ENCODE measurements around the gene PACS1. TPM values are rescaled to one million over a fixed set of nuclear protein-coding genes. Genes with fewer than 3 reads are reported as not detected.

PACS1 gene
- total RNA-seq, 6 experiments from 2014 or later, result 5.8 to 23.7 (median 12.5) TPM

- H3K27me3 ChIP-seq, result no peaks in the 10 kb centered on the region
- H3K36me3 ChIP-seq, result peaks cover 0 to 4% (median 0%) of the 10 kb centered on the region in 4 donors
- no peaks in the 10 kb centered on the region for H3K4me1 ChIP-seq
- WGBS (ENCODE audit: insufficient coverage, low coverage, low lambda C conversion rate, missing lambda C conversion rate), result no CpG with 5 or more reads among the region's 6 CpGs
- ATAC-seq, result no peak
- no peak for TF ChIP-seq POLR2A (IDR thresholded peaks at IDR 0.05)
- no peak for TF ChIP-seq CTCF (IDR thresholded peaks at IDR 0.05)
- no peak for DNase-seq
- no peak overlapping the region for H3K27ac ChIP-seq
- no peaks in the 10 kb centered on the region for H3K9me3 ChIP-seq
- no peak overlapping the region for H3K4me3 ChIP-seq
- intact Hi-C loops (cut with DNase I), result no loop called here
Observed at GRCh38 chr11:66237867-66238266, 167.8 kb downstream of the PACS1 start.

GRCh38 chr11:66238786-66239413, 168.8 kb downstream of the PACS1 start:
- DNase-seq (no peak), ATAC-seq (no peak)
- 100% methylated on average over 3 of the region's 17 CpGs for WGBS (ENCODE audit: insufficient coverage, low coverage, low lambda C conversion rate, missing lambda C conversion rate)
- Histone ChIP-seq H3K27ac (no peak overlapping the region), H3K27me3 (no peaks in the 10 kb centered on the region), H3K36me3 (peaks cover 0 to 4% (median 0%) of the 10 kb centered on the region in 4 donors), H3K4me3 (no peak overlapping the region), H3K4me1 (no peaks in the 10 kb centered on the region), H3K9me3 (no peaks in the 10 kb centered on the region)
- intact Hi-C loops (cut with DNase I), result no loop called here
- no peak for TF ChIP-seq POLR2A (IDR thresholded peaks at IDR 0.05)
- TF ChIP-seq CTCF (IDR thresholded peaks at IDR 0.05), result no peak

- Histone ChIP-seq H3K4me1 (no peaks in the 10 kb centered on the region), H3K4me3 (no peak overlapping the region), H3K9me3 (no peaks in the 10 kb centered on the region), H3K27ac (no peak overlapping the region), H3K27me3 (no peaks in the 10 kb centered on the region), H3K36me3 (peaks cover 0 to 4% (median 0%) of the 10 kb centered on the region in 4 donors)
- DNase-seq (no peak), ATAC-seq (no peak)
- intact Hi-C loops (cut with DNase I), result no loop called here
- 92% methylated on average over 2 of the region's 3 CpGs for WGBS (ENCODE audit: insufficient coverage, low coverage, low lambda C conversion rate, missing lambda C conversion rate)
- TF ChIP-seq POLR2A (IDR thresholded peaks at IDR 0.05) (no peak), CTCF (IDR thresholded peaks at IDR 0.05) (no peak)
Observed at GRCh38 chr11:66239511-66239910, 169.4 kb downstream of the PACS1 start.

GRCh38 chr11:66239998-66240780, 170.1 kb downstream of the PACS1 start:
- intact Hi-C loops (cut with DNase I), result no loop called here

More at GRCh38 chr11:66239998-66240780, 170.1 kb downstream of the PACS1 start:
- Histone ChIP-seq H3K27ac (no peak overlapping the region), H3K27me3 (no peaks in the 10 kb centered on the region), H3K4me1 (no peaks in the 10 kb centered on the region), H3K4me3 (no peak overlapping the region), H3K36me3 (peaks cover 0 to 4% (median 0%) of the 10 kb centered on the region in 4 donors), H3K9me3 (no peaks in the 10 kb centered on the region)
- DNase-seq, result no peak
- no peak for TF ChIP-seq CTCF (IDR thresholded peaks at IDR 0.05)
- TF ChIP-seq POLR2A (IDR thresholded peaks at IDR 0.05), result no peak
- no peak for ATAC-seq
- WGBS (ENCODE audit: insufficient coverage, low coverage, low lambda C conversion rate, missing lambda C conversion rate), result 89% methylated on average over 12 of the region's 25 CpGs

Measured in right lobe of liver (tissue), 6 donors.